Skeletal muscle tissue (tissue), 4 donors: ENCODE data around the gene TBATA. TPM values are rescaled to one million over a fixed set of nuclear protein-coding genes. Genes with fewer than 3 reads are reported as not detected.

Experiments used
- H3K27ac ChIP-seq: one replicate; pipeline ENCODE4 v1.7.0; 2013; ENCODE audit warnings: mild to moderate bottlenecking, low read depth, low read length, inconsistent platforms
- H3K27me3 ChIP-seq, 3 donors: one replicate each; pipeline ENCODE4 v1.7.0; 2013; ENCODE audit warnings: low read length in 3 of 3; ENCODE audit not compliant: control insufficient read depth in 3 of 3, insufficient read depth in 3 of 3
- H3K36me3 ChIP-seq, 3 donors: one replicate each; pipeline ENCODE4 v1.7.0; 2013; ENCODE audit warnings: low read length in 3 of 3; ENCODE audit not compliant: control insufficient read depth in 3 of 3, insufficient read depth in 3 of 3
- H3K4me1 ChIP-seq, 3 donors: one replicate each; pipeline ENCODE4 v1.7.0; 2013; ENCODE audit warnings: low read length in 3 of 3, mild to moderate bottlenecking in 3 of 3; ENCODE audit not compliant: control insufficient read depth in 3 of 3, insufficient read depth in 3 of 3
- H3K4me3 ChIP-seq, 3 donors: one replicate each; pipeline ENCODE4 v1.7.0; 2013; ENCODE audit warnings: low read length in 3 of 3
- H3K9ac ChIP-seq, 3 donors: one replicate each; pipeline ENCODE4 v1.7.0; 2013; ENCODE audit warnings: low read length in 3 of 3, mild to moderate bottlenecking in 3 of 3, moderate library complexity in 2 of 3, low read depth in 1 of 3
- H3K9me3 ChIP-seq, 3 donors: one replicate each; pipeline ENCODE4 v1.7.0; 2013; ENCODE audit warnings: low read length in 3 of 3; ENCODE audit not compliant: control insufficient read depth in 3 of 3
- total RNA-seq: library from RNA; depleted of rRNA; stranded (reverse); fragments of >200 nt; gene quantifications from one replicate; pipeline ENCODE4 v1.2.3, GENCODE V29; 2014
- donor health status: Osteomylitis.

The TBATA gene
- total RNA-seq, 1 donor from 2014 or later = not detected

GRCh38 chr10:70753841-70754621, 31.1 kb downstream of the TBATA start:
- H3K27me3 ChIP-seq = peaks cover 0 to 4% (median 0%) of the 10 kb centered on the region in 3 donors
- H3K9me3 ChIP-seq = no peaks in the 10 kb centered on the region
- H3K4me1 ChIP-seq = peaks cover 0 to 10% (median 0%) of the 10 kb centered on the region in 3 donors
- no peaks in the 10 kb centered on the region for H3K36me3 ChIP-seq
- no peak overlapping the region for H3K4me3 ChIP-seq
- no peak overlapping the region for H3K27ac ChIP-seq
- no peak overlapping the region for H3K9ac ChIP-seq

GRCh38 chr10:70753026-70753663, 32.0 kb downstream of the TBATA start:
- H3K4me3 ChIP-seq = no peak overlapping the region
- no peak overlapping the region for H3K9ac ChIP-seq

DNA sequence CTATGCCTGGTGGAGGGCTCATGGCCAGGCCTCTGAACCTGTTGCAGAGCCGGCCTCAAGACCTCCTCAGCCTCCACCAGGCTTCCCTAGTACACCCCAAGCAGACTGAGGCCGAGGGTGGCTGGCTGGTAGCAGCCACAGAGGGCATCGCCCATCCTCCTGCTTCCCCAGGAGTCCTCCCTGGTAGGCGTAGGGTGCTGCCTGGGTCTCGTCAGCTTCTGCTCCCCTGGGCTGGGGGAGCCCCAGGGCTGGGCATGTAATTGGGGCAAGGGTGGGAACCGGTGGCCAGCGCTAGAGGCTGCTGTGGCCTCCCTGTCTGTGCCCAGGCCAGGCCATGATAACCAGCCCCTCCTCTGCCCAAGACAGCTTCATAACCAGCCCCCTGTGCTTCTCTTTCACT, 32.6 kb downstream of the TBATA start:
- Histone ChIP-seq H3K9ac (no peak overlapping the region), H3K36me3 (no peaks in the 10 kb centered on the region), H3K27me3 (peaks cover 0 to 4% (median 0%) of the 10 kb centered on the region in 3 donors), H3K9me3 (no peaks in the 10 kb centered on the region), H3K27ac (no peak overlapping the region), H3K4me3 (no peak overlapping the region), H3K4me1 (peaks cover 0 to 7% (median 2%) of the 10 kb centered on the region in 3 donors)

More at GRCh38 chr10:70753026-70753663, 32.0 kb downstream of the TBATA start:
- Histone ChIP-seq H3K36me3 (no peaks in the 10 kb centered on the region), H3K27me3 (peaks cover 0 to 4% (median 0%) of the 10 kb centered on the region in 3 donors), H3K27ac (no peak overlapping the region), H3K4me1 (peaks cover 0 to 7% (median 0%) of the 10 kb centered on the region in 3 donors), H3K9me3 (no peaks in the 10 kb centered on the region)

GRCh38 chr10:70751991-70752390, 33.2 kb downstream of the TBATA start:
- H3K9me3 ChIP-seq = no peaks in the 10 kb centered on the region
- H3K9ac ChIP-seq = no peak overlapping the region
- H3K36me3 ChIP-seq = no peaks in the 10 kb centered on the region
- peaks cover 4 to 12% (median 6%) of the 10 kb centered on the region in 3 donors for H3K4me1 ChIP-seq
- H3K4me3 ChIP-seq = no peak overlapping the region
- H3K27me3 ChIP-seq = peaks cover 0 to 3% (median 0%) of the 10 kb centered on the region in 3 donors
- no peak overlapping the region for H3K27ac ChIP-seq

- Histone ChIP-seq H3K4me3 (no peak overlapping the region), H3K4me1 (peaks cover 6 to 18% (median 13%) of the 10 kb centered on the region in 3 donors), H3K9ac (no peak overlapping the region), H3K27ac (no peak overlapping the region), H3K36me3 (no peaks in the 10 kb centered on the region), H3K27me3 (no peaks in the 10 kb centered on the region), H3K9me3 (no peaks in the 10 kb centered on the region)
Measured at GRCh38 chr10:70751356-70751755, 33.8 kb downstream of the TBATA start.

- Histone ChIP-seq H3K36me3 (no peaks in the 10 kb centered on the region), H3K4me1 (peaks cover 6 to 21% (median 14%) of the 10 kb centered on the region in 3 donors), H3K27me3 (no peaks in the 10 kb centered on the region), H3K27ac (no peak overlapping the region), H3K4me3 (no peak overlapping the region), H3K9me3 (peaks cover 0 to 2% (median 0%) of the 10 kb centered on the region in 3 donors), H3K9ac (no peak overlapping the region)
Measured at GRCh38 chr10:70750156-70750703, 34.9 kb downstream of the TBATA start.

- Histone ChIP-seq H3K4me1 (peaks cover 6 to 21% (median 14%) of the 10 kb centered on the region in 3 donors), H3K36me3 (no peaks in the 10 kb centered on the region), H3K4me3 (no peak overlapping the region), H3K9ac (no peak overlapping the region), H3K27me3 (no peaks in the 10 kb centered on the region), H3K9me3 (peaks cover 0 to 2% (median 0%) of the 10 kb centered on the region in 3 donors), H3K27ac (no peak overlapping the region)
Measured at GRCh38 chr10:70749756-70750155, 35.4 kb downstream of the TBATA start.

DNA sequence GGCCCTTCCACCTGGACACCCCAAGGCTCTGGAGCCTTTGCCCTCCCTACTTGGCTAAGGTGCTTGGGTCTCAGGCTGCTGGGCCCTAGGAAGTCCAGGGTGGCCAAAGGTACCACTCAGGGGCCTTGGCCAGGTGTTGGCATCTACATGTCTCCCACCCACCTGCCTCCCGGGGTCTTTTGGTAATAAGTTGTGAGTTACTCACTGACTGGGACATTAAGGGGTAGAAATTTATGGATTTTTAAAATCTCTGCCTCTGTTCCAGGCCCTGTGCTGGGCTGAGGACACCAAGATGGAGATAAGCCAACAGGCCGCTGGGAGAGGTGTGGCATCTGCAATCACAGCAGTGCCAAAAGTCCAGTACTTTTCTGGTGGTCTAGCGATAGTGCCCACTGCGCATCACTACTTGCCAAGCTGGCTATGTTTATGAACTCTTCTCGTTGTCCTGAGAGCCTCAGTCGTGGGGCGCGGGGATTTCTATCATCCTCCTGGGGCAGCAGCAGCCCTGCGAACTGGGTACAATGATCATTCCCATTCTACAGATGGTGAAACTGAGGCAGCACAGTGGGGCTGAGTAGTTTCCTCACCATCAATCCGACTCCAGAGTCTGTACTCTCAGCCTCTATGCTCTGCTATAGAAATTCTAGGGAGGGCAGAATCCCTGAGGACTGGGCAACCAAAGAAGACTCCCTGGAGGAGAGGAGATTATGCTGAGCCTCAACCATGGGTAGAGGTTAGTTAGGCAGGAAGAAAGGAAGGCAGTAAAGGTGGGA, 36.2 kb downstream of the TBATA start:
- Histone ChIP-seq H3K4me3 (no peak overlapping the region), H3K27me3 (no peaks in the 10 kb centered on the region), H3K9me3 (peaks cover 0 to 2% (median 0%) of the 10 kb centered on the region in 3 donors), H3K36me3 (no peaks in the 10 kb centered on the region), H3K27ac (no peak overlapping the region), H3K9ac (no peak overlapping the region), H3K4me1 (peaks cover 6 to 19% (median 14%) of the 10 kb centered on the region in 3 donors)

DNA sequence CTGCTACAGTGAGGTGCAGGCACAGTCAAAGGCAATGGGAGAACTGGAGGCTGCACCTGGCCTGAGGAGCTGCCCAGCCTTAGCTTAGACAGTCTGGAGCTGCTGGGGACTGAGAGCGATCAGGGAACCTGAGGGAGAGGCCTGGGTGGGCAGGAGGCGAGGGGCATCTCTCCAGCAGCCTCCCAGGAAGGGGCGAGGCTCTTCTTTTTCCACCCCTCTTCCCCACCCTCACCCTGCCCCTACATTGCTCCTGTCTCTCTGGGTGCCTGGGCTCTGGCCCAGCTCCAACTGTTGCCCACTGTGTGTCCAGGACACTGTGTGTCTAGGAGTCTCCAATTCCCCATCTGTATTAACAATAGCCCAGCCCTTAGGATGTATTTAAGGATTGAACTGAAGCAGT, 36.9 kb downstream of the TBATA start:
- H3K9me3 ChIP-seq = peaks cover 0 to 2% (median 0%) of the 10 kb centered on the region in 3 donors
- H3K4me3 ChIP-seq = no peak overlapping the region
- H3K9ac ChIP-seq = no peak overlapping the region
- H3K36me3 ChIP-seq = no peaks in the 10 kb centered on the region
- no peaks in the 10 kb centered on the region for H3K27me3 ChIP-seq
- H3K4me1 ChIP-seq = peaks cover 6 to 19% (median 17%) of the 10 kb centered on the region in 3 donors
- H3K27ac ChIP-seq = no peak overlapping the region
